ENCODE data around the gene NFIA.

DNA sequence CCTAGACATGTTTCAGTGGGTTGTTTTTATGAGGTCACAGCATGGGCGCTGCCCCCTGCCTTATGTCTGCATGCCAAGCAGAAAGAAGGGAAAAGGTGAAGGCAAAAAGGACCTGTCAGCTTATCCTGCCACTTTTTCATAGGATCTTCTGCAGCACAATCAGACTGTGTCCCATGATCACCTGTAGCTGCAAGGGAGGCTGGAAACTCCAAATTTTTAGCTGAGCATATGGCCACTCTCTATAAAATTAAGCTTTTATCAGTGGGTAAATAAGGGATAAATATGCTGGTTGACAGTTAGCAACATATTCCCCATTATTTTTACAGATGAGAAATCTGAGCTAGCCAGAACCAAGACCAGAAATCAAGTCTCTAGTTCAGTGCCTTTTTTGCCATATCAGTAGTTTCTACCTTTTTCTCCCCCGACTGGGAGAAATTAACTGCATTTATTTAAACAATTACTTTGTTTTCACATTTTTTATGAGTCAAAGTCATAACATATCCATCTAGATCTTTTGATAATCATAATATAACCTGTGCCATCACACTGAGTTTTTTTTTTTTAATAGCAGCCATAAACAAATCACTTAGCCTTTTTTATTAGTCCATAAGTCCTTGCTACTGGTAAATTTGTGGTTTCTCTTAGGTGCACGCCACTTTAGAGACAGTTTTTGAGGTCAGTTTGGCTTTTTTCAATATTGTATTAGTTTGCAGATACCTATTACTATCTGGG is 307.0 kb downstream of the NFIA start:
- TF ChIP-seq, protein P1, sequence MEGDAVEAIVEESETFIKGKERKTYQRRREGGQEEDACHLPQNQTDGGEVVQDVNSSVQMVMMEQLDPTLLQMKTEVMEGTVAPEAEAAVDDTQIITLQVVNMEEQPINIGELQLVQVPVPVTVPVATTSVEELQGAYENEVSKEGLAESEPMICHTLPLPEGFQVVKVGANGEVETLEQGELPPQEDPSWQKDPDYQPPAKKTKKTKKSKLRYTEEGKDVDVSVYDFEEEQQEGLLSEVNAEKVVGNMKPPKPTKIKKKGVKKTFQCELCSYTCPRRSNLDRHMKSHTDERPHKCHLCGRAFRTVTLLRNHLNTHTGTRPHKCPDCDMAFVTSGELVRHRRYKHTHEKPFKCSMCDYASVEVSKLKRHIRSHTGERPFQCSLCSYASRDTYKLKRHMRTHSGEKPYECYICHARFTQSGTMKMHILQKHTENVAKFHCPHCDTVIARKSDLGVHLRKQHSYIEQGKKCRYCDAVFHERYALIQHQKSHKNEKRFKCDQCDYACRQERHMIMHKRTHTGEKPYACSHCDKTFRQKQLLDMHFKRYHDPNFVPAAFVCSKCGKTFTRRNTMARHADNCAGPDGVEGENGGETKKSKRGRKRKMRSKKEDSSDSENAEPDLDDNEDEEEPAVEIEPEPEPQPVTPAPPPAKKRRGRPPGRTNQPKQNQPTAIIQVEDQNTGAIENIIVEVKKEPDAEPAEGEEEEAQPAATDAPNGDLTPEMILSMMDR (conservative IDR thresholded peaks at IDR 0.05; ENCODE audit: low read depth, low read length) = no peak
- no peak for TF ChIP-seq EZH2phosphoT487 (IDR thresholded peaks at IDR 0.05; ENCODE audit: borderline replicate concordance, low read length)

Data from PC-3 (cell line).